Measurements from ENCODE around the gene LENG8.

- TF ChIP-seq, protein P1, sequence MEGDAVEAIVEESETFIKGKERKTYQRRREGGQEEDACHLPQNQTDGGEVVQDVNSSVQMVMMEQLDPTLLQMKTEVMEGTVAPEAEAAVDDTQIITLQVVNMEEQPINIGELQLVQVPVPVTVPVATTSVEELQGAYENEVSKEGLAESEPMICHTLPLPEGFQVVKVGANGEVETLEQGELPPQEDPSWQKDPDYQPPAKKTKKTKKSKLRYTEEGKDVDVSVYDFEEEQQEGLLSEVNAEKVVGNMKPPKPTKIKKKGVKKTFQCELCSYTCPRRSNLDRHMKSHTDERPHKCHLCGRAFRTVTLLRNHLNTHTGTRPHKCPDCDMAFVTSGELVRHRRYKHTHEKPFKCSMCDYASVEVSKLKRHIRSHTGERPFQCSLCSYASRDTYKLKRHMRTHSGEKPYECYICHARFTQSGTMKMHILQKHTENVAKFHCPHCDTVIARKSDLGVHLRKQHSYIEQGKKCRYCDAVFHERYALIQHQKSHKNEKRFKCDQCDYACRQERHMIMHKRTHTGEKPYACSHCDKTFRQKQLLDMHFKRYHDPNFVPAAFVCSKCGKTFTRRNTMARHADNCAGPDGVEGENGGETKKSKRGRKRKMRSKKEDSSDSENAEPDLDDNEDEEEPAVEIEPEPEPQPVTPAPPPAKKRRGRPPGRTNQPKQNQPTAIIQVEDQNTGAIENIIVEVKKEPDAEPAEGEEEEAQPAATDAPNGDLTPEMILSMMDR (IDR thresholded peaks at IDR 0.05; ENCODE audit: insufficient read depth, low read depth, low read length): no peak
- TF ChIP-seq EZH2 (IDR thresholded peaks at IDR 0.05; ENCODE audit: insufficient read depth, low read length): no peak
Measured at GRCh38 chr19:54485851-54486250, 36.9 kb downstream of the LENG8 start.

All from astrocyte (in vitro differentiated cells and primary cell).